Subcutaneous abdominal adipose tissue (tissue), 5 donors: ENCODE results near the gene CAMSAP3.

ENCODE experiments used
- H3K27ac ChIP-seq: one replicate; pipeline ENCODE4 v1.7.0; 2013; ENCODE audit warnings: low read depth, mild to moderate bottlenecking, inconsistent platforms, low read length, moderate library complexity
- H3K27me3 ChIP-seq, 5 donors: one replicate each; pipeline ENCODE4 v1.7.0; 2013; ENCODE audit warnings: low read length in 5 of 5, inconsistent platforms in 1 of 5; ENCODE audit not compliant: control insufficient read depth in 5 of 5, insufficient read depth in 4 of 5
- H3K36me3 ChIP-seq, 5 donors: one replicate each; pipeline ENCODE4 v1.7.0; 2013; ENCODE audit warnings: low read length in 5 of 5; ENCODE audit not compliant: control insufficient read depth in 5 of 5, insufficient read depth in 5 of 5
- H3K4me1 ChIP-seq, 5 donors: one replicate each; pipeline ENCODE4 v1.7.0; 2013; ENCODE audit warnings: low read length in 5 of 5, mild to moderate bottlenecking in 3 of 5, moderate library complexity in 1 of 5; ENCODE audit not compliant: control insufficient read depth in 5 of 5, insufficient read depth in 5 of 5
- H3K4me3 ChIP-seq, 5 donors: one replicate each; pipeline ENCODE4 v1.7.0; 2013; ENCODE audit warnings: low read length in 5 of 5, low read depth in 1 of 5
- H3K9ac ChIP-seq, 5 donors: one replicate each; pipeline ENCODE4 v1.7.0; 2013; ENCODE audit warnings: low read length in 5 of 5, mild to moderate bottlenecking in 4 of 5, moderate library complexity in 3 of 5
- H3K9me3 ChIP-seq, 5 donors: one replicate each; pipeline ENCODE4 v1.7.0; 2013; ENCODE audit warnings: low read length in 5 of 5; ENCODE audit not compliant: control insufficient read depth in 5 of 5
- donor health status: healthy.
- donor health status: healthy.
- donor health status: healthy.
- donor health status: healthy.
- donor health status: healthy.

CAMSAP3 gene

GRCh38 chr19:7658219-7658686, 62.6 kb downstream of the CAMSAP3 start:
- Histone ChIP-seq H3K4me1 (peaks cover 0 to 5% (median 0%) of the 10 kb centered on the region in 5 donors), H3K27ac (no peak overlapping the region), H3K9ac (no peak overlapping the region), H3K4me3 (no peak overlapping the region), H3K36me3 (no peaks in the 10 kb centered on the region), H3K27me3 (peaks cover 0 to 4% (median 0%) of the 10 kb centered on the region in 5 donors), H3K9me3 (no peaks in the 10 kb centered on the region)

- H3K4me3 ChIP-seq: no peak overlapping the region
- H3K27me3 ChIP-seq: peaks cover 0 to 7% (median 0%) of the 10 kb centered on the region in 5 donors
- H3K27ac ChIP-seq: no peak overlapping the region
- H3K4me1 ChIP-seq: peaks cover 0 to 5% (median 0%) of the 10 kb centered on the region in 5 donors
- no peaks in the 10 kb centered on the region for H3K36me3 ChIP-seq
- H3K9ac ChIP-seq: no peak overlapping the region
- no peaks in the 10 kb centered on the region for H3K9me3 ChIP-seq
Observed at GRCh38 chr19:7661744-7662538, 66.3 kb downstream of the CAMSAP3 start.

- no peaks in the 10 kb centered on the region for H3K9me3 ChIP-seq
- H3K27me3 ChIP-seq: peaks cover 0 to 7% (median 0%) of the 10 kb centered on the region in 5 donors
- no peaks in the 10 kb centered on the region for H3K36me3 ChIP-seq
- H3K27ac ChIP-seq: no peak overlapping the region
- no peak overlapping the region for H3K4me3 ChIP-seq
- H3K9ac ChIP-seq: no peak overlapping the region
- H3K4me1 ChIP-seq: peaks cover 0 to 5% (median 0%) of the 10 kb centered on the region in 5 donors
Observed at GRCh38 chr19:7662657-7663056, 67.0 kb downstream of the CAMSAP3 start.

- no peak overlapping the region for H3K4me3 ChIP-seq
- no peaks in the 10 kb centered on the region for H3K9me3 ChIP-seq
- no peaks in the 10 kb centered on the region for H3K4me1 ChIP-seq
- no peak overlapping the region for H3K27ac ChIP-seq
- H3K36me3 ChIP-seq: no peaks in the 10 kb centered on the region
- H3K9ac ChIP-seq: no peak overlapping the region
- peaks cover 0 to 7% (median 0%) of the 10 kb centered on the region in 5 donors for H3K27me3 ChIP-seq
Observed at GRCh38 chr19:7663706-7664105, 68.0 kb downstream of the CAMSAP3 start.

- Histone ChIP-seq H3K36me3 (no peaks in the 10 kb centered on the region), H3K4me1 (peaks cover 0 to under 1% (median 0%) of the 10 kb centered on the region in 5 donors), H3K27me3 (peaks cover 0 to 16% (median 6%) of the 10 kb centered on the region in 5 donors), H3K9me3 (no peaks in the 10 kb centered on the region), H3K9ac (no peak overlapping the region), H3K27ac (no peak overlapping the region), H3K4me3 (no peak overlapping the region)
Observed at GRCh38 chr19:7665076-7665475, 69.4 kb downstream of the CAMSAP3 start.
